HepG2 (cell line): ENCODE results near the gene CACNG1. TPM values are rescaled to one million over a fixed set of nuclear protein-coding genes. Genes with fewer than 3 reads are reported as not detected.
A peak's percentile ranks its signal among the peaks of the same experiment; 100 is the strongest.

Source experiments
- ARNT ChIP-seq: fragments of 450-650 bp; IDR thresholded peaks from 2 replicates; pipeline ENCODE4 v1.6.1; 2017
- ATF7-NPFF ChIP-seq: sonication (generic); formaldehyde crosslinking; IDR thresholded peaks from 2 replicates; pipeline ENCODE4 v1.8.1; 2023; ENCODE audit warnings: mild to moderate bottlenecking, low read depth, missing genetic modification reagents, moderate library complexity
- BRD4 ChIP-seq: sonication (generic); formaldehyde crosslinking; IDR thresholded peaks from 2 replicates; pipeline ENCODE4 v1.4.0; 2020; ENCODE audit warnings: missing genetic modification reagents
- DR1 ChIP-seq: sonication (generic); formaldehyde crosslinking; IDR thresholded peaks from 2 replicates; pipeline ENCODE4 v1.8.0; 2021; ENCODE audit warnings: mild to moderate bottlenecking, missing genetic modification reagents, inconsistent platforms
- FIP1L1 ChIP-seq: fragments of 200-400 bp; formaldehyde crosslinking; IDR thresholded peaks from 2 replicates; pipeline ENCODE4 v1.6.1; 2018; ENCODE audit warnings: low read depth, mild to moderate bottlenecking, low read length, moderate library complexity, borderline replicate concordance; ENCODE audit not compliant: insufficient read depth
- FOXJ3 ChIP-seq: sonication (generic); formaldehyde crosslinking; IDR thresholded peaks from 2 replicates; pipeline ENCODE4 v1.4.0; 2020; ENCODE audit warnings: missing genetic modification reagents, mild to moderate bottlenecking, borderline replicate concordance
- GATAD2A ChIP-seq: IDR thresholded peaks from 2 replicates; pipeline ENCODE4 v1.6.1; 2016
- MIXL1 ChIP-seq: IDR thresholded peaks from 2 replicates; pipeline ENCODE4 v1.6.1; 2016
- NFE2L2 ChIP-seq: fragments of 150-350 bp; IDR thresholded peaks from 2 replicates; pipeline ENCODE4 v1.6.1; 2014; ENCODE audit warnings: low read length
- REPIN1 ChIP-seq: sonication (generic); formaldehyde crosslinking; IDR thresholded peaks from 2 replicates; pipeline ENCODE4 v1.8.0; 2022; ENCODE audit warnings: missing genetic modification reagents, low read depth, mild to moderate bottlenecking, borderline replicate concordance
- SMAD3 ChIP-seq: sonication (generic); formaldehyde crosslinking; IDR thresholded peaks from 2 replicates; pipeline ENCODE4 v1.4.0; 2020; ENCODE audit warnings: missing genetic modification reagents
- U2AF2 ChIP-seq: fragments of 200-400 bp; formaldehyde crosslinking; IDR thresholded peaks from 2 replicates; pipeline ENCODE4 v1.6.1; 2017; ENCODE audit warnings: low read depth, mild to moderate bottlenecking, low read length
- XBP1 ChIP-seq: sonication (generic); formaldehyde crosslinking; IDR thresholded peaks from 2 replicates; pipeline ENCODE4 v1.5.0; 2020; ENCODE audit warnings: missing genetic modification reagents
- ZNF350 ChIP-seq: sonication (generic); formaldehyde crosslinking; IDR thresholded peaks from 2 replicates; pipeline ENCODE4 v1.4.0; 2020; ENCODE audit warnings: mild to moderate bottlenecking, low read depth, missing genetic modification reagents, borderline replicate concordance
- ZNF672 ChIP-seq: sonication (generic); formaldehyde crosslinking; IDR thresholded peaks from 2 replicates; pipeline ENCODE4 v1.8.1; 2022; ENCODE audit warnings: missing genetic modification reagents
- polyA plus RNA-seq, 8 experiments: library from polyadenylated mRNA; depleted of rRNA in 3 of 8; stranded (reverse) in 7 of 8; unstranded in 1 of 8; fragments of >200 nt; fragmentation: Illumina TruSeq in 4 of 8; extraction: Trizol in 4 of 8; gene quantifications; 2 replicates each; pipeline versions ENCODE4 v1.2.1 to v1.2.3, GENCODE V29; 2011 to 2016; ENCODE audit warnings: low read depth in 4 of 8, missing spikeins in 1 of 8, mixed read lengths in 1 of 8; ENCODE audit not compliant: insufficient read depth in 1 of 8
- total RNA-seq, 5 experiments: library from RNA; depleted of rRNA; stranded (reverse); fragments of >200 nt; fragmentation: Illumina TruSeq; extraction: Trizol; gene quantifications; 2 replicates each; pipeline ENCODE4 v1.2.3, GENCODE V29; 2016; ENCODE audit warnings: low read depth in 1 of 5
- TF ChIP-seq, protein P1 (sequence below): sonication (generic); formaldehyde crosslinking; IDR thresholded peaks from 2 replicates; pipeline ENCODE4 v1.4.0; 2020; ENCODE audit warnings: missing genetic modification reagents
- TF ChIP-seq, protein P2 (sequence below): IDR thresholded peaks from 2 replicates; pipeline ENCODE4 v1.6.1; 2012; ENCODE audit warnings: low read length, improper control_type of control experiment
- TF ChIP-seq, protein P3 (sequence below): fragments of 450-650 bp; IDR thresholded peaks from 2 replicates; pipeline ENCODE4 v1.6.1; 2017
- TF ChIP-seq, protein P4 (sequence below): IDR thresholded peaks from 2 replicates; pipeline ENCODE4 v1.6.1; 2016; ENCODE audit warnings: low read depth
- TF ChIP-seq, protein P5 (sequence below): sonication (generic); formaldehyde crosslinking; IDR thresholded peaks from 2 replicates; pipeline ENCODE4 v1.4.0; 2020; ENCODE audit warnings: missing genetic modification reagents

CACNG1 gene
- total and polyA plus RNA-seq, 2 of the 13 experiments (the other 11 are each of a cell fraction or from before 2014, with no cell fraction given), result not detected

DNA sequence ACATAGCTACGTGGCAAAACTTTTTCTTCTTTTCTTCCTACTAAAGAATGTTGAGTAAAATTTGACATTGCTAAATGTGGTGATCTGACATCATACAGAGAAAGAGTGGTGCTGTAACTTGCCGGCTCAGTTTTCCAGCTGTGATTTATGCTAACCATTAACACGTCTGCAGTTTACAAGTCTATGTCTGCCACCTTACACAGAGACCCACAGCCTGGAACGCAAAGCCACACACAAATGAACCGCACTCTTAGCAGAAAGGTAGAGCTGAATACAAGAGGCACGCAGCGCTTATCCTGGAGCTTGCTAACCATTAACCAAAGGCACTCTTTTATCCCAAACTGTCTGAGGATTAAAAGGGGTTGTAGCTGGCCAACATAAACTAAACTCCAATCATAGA lies 31.9 kb downstream of the CACNG1 start (continued):
- TF ChIP-seq, protein P1, sequence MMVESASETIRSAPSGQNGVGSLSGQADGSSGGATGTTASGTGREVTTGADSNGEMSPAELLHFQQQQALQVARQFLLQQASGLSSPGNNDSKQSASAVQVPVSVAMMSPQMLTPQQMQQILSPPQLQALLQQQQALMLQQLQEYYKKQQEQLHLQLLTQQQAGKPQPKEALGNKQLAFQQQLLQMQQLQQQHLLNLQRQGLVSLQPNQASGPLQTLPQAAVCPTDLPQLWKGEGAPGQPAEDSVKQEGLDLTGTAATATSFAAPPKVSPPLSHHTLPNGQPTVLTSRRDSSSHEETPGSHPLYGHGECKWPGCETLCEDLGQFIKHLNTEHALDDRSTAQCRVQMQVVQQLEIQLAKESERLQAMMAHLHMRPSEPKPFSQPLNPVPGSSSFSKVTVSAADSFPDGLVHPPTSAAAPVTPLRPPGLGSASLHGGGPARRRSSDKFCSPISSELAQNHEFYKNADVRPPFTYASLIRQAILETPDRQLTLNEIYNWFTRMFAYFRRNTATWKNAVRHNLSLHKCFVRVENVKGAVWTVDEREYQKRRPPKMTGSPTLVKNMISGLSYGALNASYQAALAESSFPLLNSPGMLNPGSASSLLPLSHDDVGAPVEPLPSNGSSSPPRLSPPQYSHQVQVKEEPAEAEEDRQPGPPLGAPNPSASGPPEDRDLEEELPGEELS (CRISPR knock-in tag), result peak; percentile 55
- TF ChIP-seq NFE2L2 (no peak), XBP1 (no peak), SMAD3 (CRISPR knock-in tag) (no peak), ZNF672 (CRISPR knock-in tag) (no peak), FOXJ3 (CRISPR knock-in tag) (no peak), BRD4 (CRISPR knock-in tag) (no peak), DR1 (no peak), MIXL1 (CRISPR knock-in tag) (no peak), ARNT (no peak), REPIN1 (CRISPR knock-in tag) (0 out of 2 replicates have a peak, but pooled peaks have one; percentile 38), ATF7-NPFF (CRISPR knock-in tag) (0 out of 2 replicates have a peak, but pooled peaks have one; percentile 26), FIP1L1 (no peak), GATAD2A (CRISPR knock-in tag) (peak; percentile 62), U2AF2 (no peak), ZNF350 (no peak)
- TF ChIP-seq, protein P2, sequence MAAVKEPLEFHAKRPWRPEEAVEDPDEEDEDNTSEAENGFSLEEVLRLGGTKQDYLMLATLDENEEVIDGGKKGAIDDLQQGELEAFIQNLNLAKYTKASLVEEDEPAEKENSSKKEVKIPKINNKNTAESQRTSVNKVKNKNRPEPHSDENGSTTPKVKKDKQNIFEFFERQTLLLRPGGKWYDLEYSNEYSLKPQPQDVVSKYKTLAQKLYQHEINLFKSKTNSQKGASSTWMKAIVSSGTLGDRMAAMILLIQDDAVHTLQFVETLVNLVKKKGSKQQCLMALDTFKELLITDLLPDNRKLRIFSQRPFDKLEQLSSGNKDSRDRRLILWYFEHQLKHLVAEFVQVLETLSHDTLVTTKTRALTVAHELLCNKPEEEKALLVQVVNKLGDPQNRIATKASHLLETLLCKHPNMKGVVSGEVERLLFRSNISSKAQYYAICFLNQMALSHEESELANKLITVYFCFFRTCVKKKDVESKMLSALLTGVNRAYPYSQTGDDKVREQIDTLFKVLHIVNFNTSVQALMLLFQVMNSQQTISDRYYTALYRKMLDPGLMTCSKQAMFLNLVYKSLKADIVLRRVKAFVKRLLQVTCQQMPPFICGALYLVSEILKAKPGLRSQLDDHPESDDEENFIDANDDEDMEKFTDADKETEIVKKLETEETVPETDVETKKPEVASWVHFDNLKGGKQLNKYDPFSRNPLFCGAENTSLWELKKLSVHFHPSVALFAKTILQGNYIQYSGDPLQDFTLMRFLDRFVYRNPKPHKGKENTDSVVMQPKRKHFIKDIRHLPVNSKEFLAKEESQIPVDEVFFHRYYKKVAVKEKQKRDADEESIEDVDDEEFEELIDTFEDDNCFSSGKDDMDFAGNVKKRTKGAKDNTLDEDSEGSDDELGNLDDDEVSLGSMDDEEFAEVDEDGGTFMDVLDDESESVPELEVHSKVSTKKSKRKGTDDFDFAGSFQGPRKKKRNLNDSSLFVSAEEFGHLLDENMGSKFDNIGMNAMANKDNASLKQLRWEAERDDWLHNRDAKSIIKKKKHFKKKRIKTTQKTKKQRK, result no peak
- TF ChIP-seq, protein P3, sequence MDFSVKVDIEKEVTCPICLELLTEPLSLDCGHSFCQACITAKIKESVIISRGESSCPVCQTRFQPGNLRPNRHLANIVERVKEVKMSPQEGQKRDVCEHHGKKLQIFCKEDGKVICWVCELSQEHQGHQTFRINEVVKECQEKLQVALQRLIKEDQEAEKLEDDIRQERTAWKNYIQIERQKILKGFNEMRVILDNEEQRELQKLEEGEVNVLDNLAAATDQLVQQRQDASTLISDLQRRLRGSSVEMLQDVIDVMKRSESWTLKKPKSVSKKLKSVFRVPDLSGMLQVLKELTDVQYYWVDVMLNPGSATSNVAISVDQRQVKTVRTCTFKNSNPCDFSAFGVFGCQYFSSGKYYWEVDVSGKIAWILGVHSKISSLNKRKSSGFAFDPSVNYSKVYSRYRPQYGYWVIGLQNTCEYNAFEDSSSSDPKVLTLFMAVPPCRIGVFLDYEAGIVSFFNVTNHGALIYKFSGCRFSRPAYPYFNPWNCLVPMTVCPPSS, result no peak
- TF ChIP-seq, protein P4, sequence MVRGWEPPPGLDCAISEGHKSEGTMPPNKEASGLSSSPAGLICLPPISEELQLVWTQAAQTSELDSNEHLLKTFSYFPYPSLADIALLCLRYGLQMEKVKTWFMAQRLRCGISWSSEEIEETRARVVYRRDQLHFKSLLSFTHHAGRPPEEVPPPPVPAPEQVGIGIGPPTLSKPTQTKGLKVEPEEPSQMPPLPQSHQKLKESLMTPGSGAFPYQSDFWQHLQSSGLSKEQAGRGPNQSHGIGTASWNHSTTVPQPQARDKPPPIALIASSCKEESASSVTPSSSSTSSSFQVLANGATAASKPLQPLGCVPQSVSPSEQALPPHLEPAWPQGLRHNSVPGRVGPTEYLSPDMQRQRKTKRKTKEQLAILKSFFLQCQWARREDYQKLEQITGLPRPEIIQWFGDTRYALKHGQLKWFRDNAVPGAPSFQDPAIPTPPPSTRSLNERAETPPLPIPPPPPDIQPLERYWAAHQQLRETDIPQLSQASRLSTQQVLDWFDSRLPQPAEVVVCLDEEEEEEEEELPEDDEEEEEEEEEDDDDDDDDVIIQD (CRISPR knock-in tag), result peak; percentile 76; the same call in 1 of the 2 replicates
- TF ChIP-seq, protein P5, sequence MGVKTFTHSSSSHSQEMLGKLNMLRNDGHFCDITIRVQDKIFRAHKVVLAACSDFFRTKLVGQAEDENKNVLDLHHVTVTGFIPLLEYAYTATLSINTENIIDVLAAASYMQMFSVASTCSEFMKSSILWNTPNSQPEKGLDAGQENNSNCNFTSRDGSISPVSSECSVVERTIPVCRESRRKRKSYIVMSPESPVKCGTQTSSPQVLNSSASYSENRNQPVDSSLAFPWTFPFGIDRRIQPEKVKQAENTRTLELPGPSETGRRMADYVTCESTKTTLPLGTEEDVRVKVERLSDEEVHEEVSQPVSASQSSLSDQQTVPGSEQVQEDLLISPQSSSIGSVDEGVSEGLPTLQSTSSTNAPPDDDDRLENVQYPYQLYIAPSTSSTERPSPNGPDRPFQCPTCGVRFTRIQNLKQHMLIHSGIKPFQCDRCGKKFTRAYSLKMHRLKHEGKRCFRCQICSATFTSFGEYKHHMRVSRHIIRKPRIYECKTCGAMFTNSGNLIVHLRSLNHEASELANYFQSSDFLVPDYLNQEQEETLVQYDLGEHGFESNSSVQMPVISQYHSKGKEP (CRISPR knock-in tag), result no peak
